ENCODE data around the gene SLC35B3. TPM values are rescaled to one million over a fixed set of nuclear protein-coding genes. Genes with fewer than 3 reads are reported as not detected.
A peak's percentile ranks its signal among the peaks of the same experiment; 100 is the strongest.
"Not testable (repeated sequence)": the region's sequence is repeated elsewhere in the genome, so short reads cannot be mapped to it uniquely, and the experiment has no call there.

SLC35B3 gene
- total and polyA plus RNA-seq, 5 donors, result 9.1 to 12.8 (median 10.2) TPM

- H3K4me3 ChIP-seq (ENCODE audit: low read length), result no peak overlapping the region
- no peaks in the 10 kb centered on the region for H3K9me3 ChIP-seq (ENCODE audit: control insufficient read depth, low read length)
- intact Hi-C loops (cut with DNase I), result no loop called here
- H3K27ac ChIP-seq (ENCODE audit: low read length), result no peak overlapping the region
- no peak for ATAC-seq
- no peaks in the 10 kb centered on the region for H3K27me3 ChIP-seq (ENCODE audit: control insufficient read depth, insufficient read depth)
- H3K4me1 ChIP-seq (ENCODE audit: control insufficient read depth, insufficient read depth, low read length), result no peaks in the 10 kb centered on the region
- WGBS, result 90% methylated on average over 3 of the region's 3 CpGs
- DNase-seq, result no peak
These were observed 20.5 kb downstream of the SLC35B3 start for GRCh38 chr6:8414844-8415243.

DNA sequence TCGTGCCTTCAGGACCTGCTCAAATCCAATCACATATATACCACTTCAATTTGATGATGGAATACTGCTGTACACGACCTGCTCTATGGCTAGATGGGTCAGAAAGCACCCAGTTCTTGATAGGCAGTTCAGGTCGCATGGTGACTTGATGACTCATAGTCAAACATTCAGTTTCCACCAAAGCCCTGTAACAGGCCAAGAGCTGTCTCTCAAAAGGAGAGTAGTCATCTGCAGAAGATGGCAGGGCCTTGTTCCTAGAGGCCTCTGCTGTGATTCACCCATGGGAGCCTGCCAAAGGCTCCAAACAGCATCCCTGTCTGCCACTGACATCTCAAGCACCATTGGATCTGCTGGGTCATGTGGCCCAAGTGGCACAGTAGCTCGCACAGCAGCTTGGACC lies 29.4 kb downstream of the SLC35B3 start:
- H3K27me3 ChIP-seq (ENCODE audit: control insufficient read depth, insufficient read depth); H3K27ac ChIP-seq (ENCODE audit: low read length); H3K4me3 ChIP-seq (ENCODE audit: low read length); H3K4me1 ChIP-seq (ENCODE audit: control insufficient read depth, insufficient read depth, low read length); intact Hi-C loops (cut with DNase I); DNase-seq; H3K9me3 ChIP-seq (ENCODE audit: control insufficient read depth, low read length); ATAC-seq: not testable (repeated sequence)
- WGBS, result 89% methylated on average over 4 of the region's 4 CpGs

- no peaks in the 10 kb centered on the region for H3K4me1 ChIP-seq (ENCODE audit: control insufficient read depth, insufficient read depth, low read length)
- ATAC-seq, result no peak
- intact Hi-C loops (cut with DNase I), result no loop called here
- H3K27ac ChIP-seq (ENCODE audit: low read length), result no peak overlapping the region
- H3K9me3 ChIP-seq (ENCODE audit: control insufficient read depth, low read length), result no peaks in the 10 kb centered on the region
- H3K4me3 ChIP-seq (ENCODE audit: low read length), result no peak overlapping the region
- DNase-seq, result no peak
- WGBS, result 96% methylated on average over 1 of the region's 1 CpG
- H3K27me3 ChIP-seq (ENCODE audit: control insufficient read depth, insufficient read depth), result no peaks in the 10 kb centered on the region
These were observed 32.8 kb downstream of the SLC35B3 start for GRCh38 chr6:8402546-8402945.

GRCh38 chr6:8400663-8401062 lies 34.7 kb downstream of the SLC35B3 start:
- Histone ChIP-seq H3K9me3 (ENCODE audit: control insufficient read depth, low read length) (no peaks in the 10 kb centered on the region), H3K4me3 (ENCODE audit: low read length) (no peak overlapping the region), H3K4me1 (ENCODE audit: control insufficient read depth, insufficient read depth, low read length) (no peaks in the 10 kb centered on the region), H3K27me3 (ENCODE audit: control insufficient read depth, insufficient read depth) (no peaks in the 10 kb centered on the region), H3K27ac (ENCODE audit: low read length) (no peak overlapping the region)
- 92% methylated on average over 1 of the region's 1 CpG for WGBS
- intact Hi-C loops (cut with DNase I), result no loop called here
- DNase-seq, result no peak
- no peak for ATAC-seq

DNA sequence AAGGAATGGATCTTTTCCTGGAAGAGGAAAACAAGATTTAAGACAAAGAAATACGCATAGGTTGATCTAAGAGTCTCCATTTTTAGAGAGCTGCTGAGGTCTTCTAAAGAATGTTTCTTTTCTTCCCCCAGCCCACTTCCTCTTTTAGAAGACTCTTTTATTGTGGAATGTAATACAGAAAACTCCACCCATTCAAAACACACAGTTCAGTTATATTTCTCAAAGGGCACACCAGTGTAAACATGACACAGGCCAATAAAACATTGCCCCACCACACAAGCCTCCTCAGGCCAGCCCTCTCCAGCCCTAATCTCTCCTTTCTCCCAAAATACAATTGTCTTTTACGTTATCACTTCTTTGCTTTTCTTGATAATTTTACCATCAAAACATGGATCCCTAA lies 42.8 kb downstream of the SLC35B3 start:
- intact Hi-C loops (cut with DNase I), result no loop called here
- 58% methylated on average over 2 of the region's 2 CpGs for WGBS

GRCh38 chr6:8391934-8392333 lies 43.4 kb downstream of the SLC35B3 start:
- intact Hi-C loops (cut with DNase I), result no loop called here
- Histone ChIP-seq H3K4me3 (ENCODE audit: low read length) (no peak overlapping the region), H3K9me3 (ENCODE audit: control insufficient read depth, low read length) (no peaks in the 10 kb centered on the region), H3K27ac (ENCODE audit: low read length) (no peak overlapping the region), H3K4me1 (ENCODE audit: control insufficient read depth, insufficient read depth, low read length) (no peaks in the 10 kb centered on the region), H3K27me3 (ENCODE audit: control insufficient read depth, insufficient read depth) (no peaks in the 10 kb centered on the region)
- no peak for DNase-seq
- ATAC-seq, result no peak

More for the DNA sequence above, 42.8 kb downstream of the SLC35B3 start:
- Histone ChIP-seq H3K27me3 (ENCODE audit: control insufficient read depth, insufficient read depth) (no peaks in the 10 kb centered on the region), H3K9me3 (ENCODE audit: control insufficient read depth, low read length) (no peaks in the 10 kb centered on the region), H3K4me1 (ENCODE audit: control insufficient read depth, insufficient read depth, low read length) (no peaks in the 10 kb centered on the region), H3K27ac (ENCODE audit: low read length) (no peak overlapping the region), H3K4me3 (ENCODE audit: low read length) (no peak overlapping the region)
- DNase-seq (no peak), ATAC-seq (peak; percentile 36 to 79)

- DNase-seq (no peak), ATAC-seq (no peak)
- Histone ChIP-seq H3K4me3 (ENCODE audit: low read length) (no peak overlapping the region), H3K4me1 (ENCODE audit: control insufficient read depth, insufficient read depth, low read length) (no peaks in the 10 kb centered on the region), H3K27ac (ENCODE audit: low read length) (no peak overlapping the region), H3K9me3 (ENCODE audit: control insufficient read depth, low read length) (no peaks in the 10 kb centered on the region), H3K27me3 (ENCODE audit: control insufficient read depth, insufficient read depth) (no peaks in the 10 kb centered on the region)
- intact Hi-C loops (cut with DNase I), result no loop called here
- WGBS, result 85% methylated on average over 4 of the region's 4 CpGs
These were observed 46.1 kb downstream of the SLC35B3 start for GRCh38 chr6:8389036-8389818.

- WGBS, result 85% methylated on average over 11 of the region's 11 CpGs
- ATAC-seq, result no peak
These were observed 47.4 kb downstream of the SLC35B3 start for GRCh38 chr6:8387942-8388437.

DNA sequence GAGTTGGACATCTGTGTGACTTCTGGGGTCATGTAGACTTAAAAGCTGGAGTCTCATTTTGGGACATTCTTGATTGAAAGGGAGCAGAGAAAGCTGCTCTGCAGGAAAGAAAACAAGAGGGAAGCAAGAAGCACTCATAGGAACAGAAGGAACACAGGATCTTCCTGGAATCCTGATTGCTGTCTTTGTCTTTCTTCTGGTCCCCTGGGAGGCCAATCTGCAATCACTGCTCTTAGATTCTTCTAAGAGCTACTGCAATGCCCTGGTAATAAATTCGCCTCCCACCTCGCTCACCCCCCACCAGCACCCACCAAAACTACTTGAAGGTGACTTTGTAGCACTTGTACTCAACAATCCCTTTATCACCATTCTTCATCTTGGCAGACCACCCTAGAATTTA lies 51.8 kb downstream of the SLC35B3 start:
- Histone ChIP-seq H3K27ac (ENCODE audit: low read length) (no peak overlapping the region), H3K9me3 (ENCODE audit: control insufficient read depth, low read length) (no peaks in the 10 kb centered on the region), H3K4me3 (ENCODE audit: low read length) (no peak overlapping the region), H3K27me3 (ENCODE audit: control insufficient read depth, insufficient read depth) (no peaks in the 10 kb centered on the region), H3K4me1 (ENCODE audit: control insufficient read depth, insufficient read depth, low read length) (no peaks in the 10 kb centered on the region)
- intact Hi-C loops (cut with DNase I), result no loop called here
- ATAC-seq (no peak), DNase-seq (no peak)
- 70% methylated on average over 2 of the region's 2 CpGs for WGBS

More at GRCh38 chr6:8387942-8388437, 47.4 kb downstream of the SLC35B3 start:
- Histone ChIP-seq H3K4me3 (ENCODE audit: low read length) (no peak overlapping the region), H3K9me3 (ENCODE audit: control insufficient read depth, low read length) (no peaks in the 10 kb centered on the region), H3K4me1 (ENCODE audit: control insufficient read depth, insufficient read depth, low read length) (no peaks in the 10 kb centered on the region), H3K27ac (ENCODE audit: low read length) (no peak overlapping the region), H3K27me3 (ENCODE audit: control insufficient read depth, insufficient read depth) (no peaks in the 10 kb centered on the region)
- DNase-seq, result no peak
- intact Hi-C loops (cut with DNase I), result no loop called here

- Histone ChIP-seq H3K27me3 (ENCODE audit: control insufficient read depth, insufficient read depth) (no peaks in the 10 kb centered on the region), H3K4me1 (ENCODE audit: control insufficient read depth, insufficient read depth, low read length) (no peaks in the 10 kb centered on the region), H3K27ac (ENCODE audit: low read length) (no peak overlapping the region), H3K9me3 (ENCODE audit: control insufficient read depth, low read length) (no peaks in the 10 kb centered on the region), H3K4me3 (ENCODE audit: low read length) (no peak overlapping the region)
- ATAC-seq, result no peak
- DNase-seq, result no peak
- 67% methylated on average over 1 of the region's 1 CpG for WGBS
- intact Hi-C loops (cut with DNase I), result no loop called here
These were observed 52.9 kb downstream of the SLC35B3 start for GRCh38 chr6:8382434-8382833.

DNA sequence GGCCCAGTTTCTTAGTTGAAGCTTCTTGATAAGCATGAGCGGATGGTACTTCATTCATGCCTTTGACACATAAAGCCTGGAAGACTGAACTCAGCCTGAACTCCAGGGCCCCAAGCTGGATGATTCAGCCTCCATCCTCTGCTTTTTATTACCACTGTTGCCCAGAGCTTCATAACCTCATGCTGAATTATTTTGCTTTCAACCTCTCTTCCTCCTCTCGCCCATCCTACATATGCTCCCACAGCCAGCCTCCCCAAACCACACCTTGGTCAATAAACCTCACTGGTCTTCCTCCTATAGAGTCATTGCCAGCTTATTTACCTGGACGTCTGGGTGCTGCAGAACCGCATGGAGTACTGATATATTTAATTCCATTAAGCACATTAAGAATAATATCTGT lies 59.4 kb downstream of the SLC35B3 start:
- intact Hi-C loops (cut with DNase I), result no loop called here
- DNase-seq, result no peak
- H3K27ac ChIP-seq (ENCODE audit: low read length), result no peak overlapping the region
- H3K4me3 ChIP-seq (ENCODE audit: low read length), result no peak overlapping the region
- 81% methylated on average over 4 of the region's 4 CpGs for WGBS
- no peaks in the 10 kb centered on the region for H3K9me3 ChIP-seq (ENCODE audit: control insufficient read depth, low read length)
- H3K4me1 ChIP-seq (ENCODE audit: control insufficient read depth, insufficient read depth, low read length), result no peaks in the 10 kb centered on the region
- ATAC-seq, result no peak
- no peaks in the 10 kb centered on the region for H3K27me3 ChIP-seq (ENCODE audit: control insufficient read depth, insufficient read depth)
